Muscle of leg (tissue), 11 donors: ENCODE results near the gene DOCK3. TPM values are rescaled to one million over a fixed set of nuclear protein-coding genes. Genes with fewer than 3 reads are reported as not detected.
"Not testable (repeated sequence)": the region's sequence is repeated elsewhere in the genome, so short reads cannot be mapped to it uniquely, and the experiment has no call there.

ENCODE experiments used
- DNase-seq: peaks from one replicate; pipeline ENCODE4 v3.0.0; 2013
- H3K27ac ChIP-seq: one replicate; pipeline ENCODE4 v1.5.1; 2013; ENCODE audit warnings: mild to moderate bottlenecking, low read length, control low read depth
- H3K27me3 ChIP-seq: one replicate; pipeline ENCODE4 v1.6.1; 2013; ENCODE audit warnings: low read length; ENCODE audit not compliant: control insufficient read depth, insufficient read depth
- H3K36me3 ChIP-seq: one replicate; pipeline ENCODE4 v1.6.1; 2013; ENCODE audit warnings: low read length; ENCODE audit not compliant: control insufficient read depth, insufficient read depth
- H3K4me1 ChIP-seq: one replicate; pipeline ENCODE4 v1.6.1; 2013; ENCODE audit warnings: low read length; ENCODE audit not compliant: control insufficient read depth, insufficient read depth
- H3K4me3 ChIP-seq: one replicate; pipeline ENCODE4 v1.5.1; 2013; ENCODE audit warnings: low read length, control low read depth
- H3K9me3 ChIP-seq: replicated peaks from 2 replicates; pipeline ENCODE4 v1.6.1; 2013; ENCODE audit warnings: low read depth, low read length; ENCODE audit not compliant: control insufficient read depth
- WGBS: methylation state at CpG from one replicate; pipeline ENCODE4 v1.1.5; 2013; ENCODE audit warnings: missing lambda C conversion rate; ENCODE audit not compliant: insufficient coverage; 5-methylcytosine and 5-hydroxymethylcytosine counted together
- polyA plus RNA-seq, 8 donors: library from polyadenylated mRNA; unstranded; fragments of 120-200 nt; gene quantifications; one replicate each; pipeline versions ENCODE4 v1.2.1 to v1.2.3, GENCODE V29; 2013; ENCODE audit warnings: inconsistent platforms in 1 of 8, low replicate concordance in 1 of 8; ENCODE audit not compliant: insufficient read length in 8 of 8, insufficient read depth in 1 of 8
- total RNA-seq: library from RNA; stranded (reverse); fragments of 120-200 nt; gene quantifications from one replicate; pipeline ENCODE4 v1.2.4, GENCODE V29; 2013

The DOCK3 gene
- total and polyA plus RNA-seq, 9 donors = 0.08 to 0.48 (median 0.17) TPM

DNA sequence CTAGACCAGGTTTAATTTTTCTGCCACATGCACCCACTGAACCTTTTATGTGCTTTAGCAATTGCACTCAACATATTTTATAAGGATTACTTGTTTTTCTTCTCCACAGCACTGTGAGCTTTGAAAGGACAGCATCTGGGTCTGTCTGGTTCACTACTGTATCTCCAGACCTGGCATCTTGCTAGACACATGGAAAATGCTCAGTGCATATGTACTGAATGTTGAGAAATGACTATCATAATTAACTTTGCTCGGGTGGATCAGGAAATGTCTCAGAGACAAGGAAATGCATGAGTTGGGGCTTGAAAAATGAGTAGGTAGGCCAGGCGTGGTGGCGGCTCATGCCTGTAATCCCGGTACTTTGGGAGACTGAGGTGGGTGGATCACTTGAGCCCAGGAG is 40.2 kb downstream of the DOCK3 start:
- DNase-seq = peak; percentile 60
- Histone ChIP-seq H3K27ac (no peak overlapping the region), H3K27me3 (no peaks in the 10 kb centered on the region), H3K4me1 (no peaks in the 10 kb centered on the region), H3K36me3 (no peaks in the 10 kb centered on the region), H3K4me3 (no peak overlapping the region), H3K9me3 (no peaks in the 10 kb centered on the region)
- WGBS = 41% methylated on average over 4 of the region's 4 CpGs

DNA sequence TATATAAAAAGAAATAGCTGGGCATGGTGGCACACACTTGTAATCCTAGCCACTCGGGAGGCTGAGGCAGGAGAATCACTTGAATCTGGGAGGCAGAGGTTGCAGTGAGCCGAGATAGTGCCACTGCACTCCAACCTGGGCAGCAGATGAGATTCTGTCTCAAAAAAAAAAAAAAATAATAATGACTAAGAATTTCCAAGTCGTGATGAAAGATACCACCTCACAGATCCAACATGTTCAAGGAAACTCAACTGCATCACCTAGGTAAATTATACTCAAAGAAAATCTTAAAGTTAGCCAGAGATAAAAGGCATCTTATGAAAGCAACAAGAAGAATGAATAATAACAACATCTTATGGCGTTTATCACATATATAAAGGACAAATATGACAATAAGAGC is 50.1 kb downstream of the DOCK3 start:
- WGBS = no CpG with 5 or more reads among the region's 4 CpGs
- no peaks in the 10 kb centered on the region for H3K4me1 ChIP-seq

DNA sequence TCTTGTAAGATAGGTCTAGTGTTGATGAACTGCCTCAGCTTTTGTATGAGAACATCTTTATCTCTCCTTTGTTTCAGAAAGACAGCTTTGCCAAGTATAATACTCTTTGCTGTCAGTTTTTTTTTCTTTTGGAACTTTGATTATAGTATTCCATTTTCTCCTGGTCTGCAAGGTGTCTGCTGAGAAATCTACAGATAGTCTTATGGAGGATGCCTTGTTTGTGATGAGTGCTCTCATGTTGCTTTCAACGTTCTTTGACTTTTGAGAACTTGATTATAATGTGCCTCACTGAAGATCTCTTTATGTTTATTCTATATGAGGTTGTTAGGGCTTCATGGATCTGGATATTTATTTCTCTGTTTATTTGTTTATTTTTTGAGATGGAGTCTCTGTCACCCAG is 60.3 kb downstream of the DOCK3 start:
- Histone ChIP-seq H3K36me3 (no peaks in the 10 kb centered on the region), H3K4me1 (no peaks in the 10 kb centered on the region), H3K4me3 (no peak overlapping the region), H3K27ac (no peak overlapping the region), H3K9me3 (peaks cover 3% of the 10 kb centered on the region), H3K27me3 (no peaks in the 10 kb centered on the region)
- 0% methylated on average over 1 of the region's 1 CpG for WGBS
- no peak for DNase-seq

More for the DNA sequence above, 50.1 kb downstream of the DOCK3 start:
- DNase-seq = no peak
- Histone ChIP-seq H3K27me3 (no peaks in the 10 kb centered on the region), H3K27ac (no peak overlapping the region), H3K4me3 (no peak overlapping the region), H3K9me3 (no peaks in the 10 kb centered on the region), H3K36me3 (no peaks in the 10 kb centered on the region)

DNA sequence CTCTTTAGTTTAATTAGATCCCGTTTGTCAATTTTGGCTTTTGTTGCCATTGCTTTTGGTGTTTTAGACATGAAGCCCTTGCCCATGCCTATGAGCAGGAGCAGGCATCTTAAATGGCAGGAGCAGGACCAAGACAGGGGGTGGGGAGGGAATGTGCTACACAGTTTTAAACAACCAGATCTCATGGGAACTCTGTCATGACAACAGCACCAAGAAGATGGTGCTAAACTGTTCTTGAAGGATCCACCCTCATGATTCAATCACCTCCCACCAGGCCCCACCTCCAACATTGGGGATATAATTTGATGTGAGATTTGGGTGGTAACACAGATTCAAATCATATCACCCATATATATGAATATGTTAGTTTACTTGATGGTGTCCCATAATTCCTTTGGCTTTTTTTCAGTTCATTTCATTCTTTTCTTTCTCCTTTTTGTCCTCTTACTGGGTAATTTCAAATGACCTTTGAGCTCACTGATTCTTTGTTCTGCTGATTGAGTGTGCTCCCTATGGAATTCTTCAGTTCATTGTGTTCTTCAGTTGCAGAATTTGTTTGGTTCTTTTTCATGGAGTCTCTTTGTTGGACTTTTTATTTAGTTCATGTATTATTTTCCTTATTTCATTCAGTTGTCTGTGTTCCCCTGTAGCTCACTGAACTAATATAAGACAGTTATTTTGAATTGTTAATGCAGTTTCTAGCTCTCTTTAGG is 62.6 kb downstream of the DOCK3 start:
- WGBS = no CpG with 5 or more reads among the region's 1 CpG
- H3K27ac ChIP-seq = no peak overlapping the region
- no peaks in the 10 kb centered on the region for H3K27me3 ChIP-seq
- no peak overlapping the region for H3K4me3 ChIP-seq
- no peak for DNase-seq
- H3K9me3 ChIP-seq = peaks cover 3% of the 10 kb centered on the region
- no peaks in the 10 kb centered on the region for H3K4me1 ChIP-seq
- no peaks in the 10 kb centered on the region for H3K36me3 ChIP-seq

DNA sequence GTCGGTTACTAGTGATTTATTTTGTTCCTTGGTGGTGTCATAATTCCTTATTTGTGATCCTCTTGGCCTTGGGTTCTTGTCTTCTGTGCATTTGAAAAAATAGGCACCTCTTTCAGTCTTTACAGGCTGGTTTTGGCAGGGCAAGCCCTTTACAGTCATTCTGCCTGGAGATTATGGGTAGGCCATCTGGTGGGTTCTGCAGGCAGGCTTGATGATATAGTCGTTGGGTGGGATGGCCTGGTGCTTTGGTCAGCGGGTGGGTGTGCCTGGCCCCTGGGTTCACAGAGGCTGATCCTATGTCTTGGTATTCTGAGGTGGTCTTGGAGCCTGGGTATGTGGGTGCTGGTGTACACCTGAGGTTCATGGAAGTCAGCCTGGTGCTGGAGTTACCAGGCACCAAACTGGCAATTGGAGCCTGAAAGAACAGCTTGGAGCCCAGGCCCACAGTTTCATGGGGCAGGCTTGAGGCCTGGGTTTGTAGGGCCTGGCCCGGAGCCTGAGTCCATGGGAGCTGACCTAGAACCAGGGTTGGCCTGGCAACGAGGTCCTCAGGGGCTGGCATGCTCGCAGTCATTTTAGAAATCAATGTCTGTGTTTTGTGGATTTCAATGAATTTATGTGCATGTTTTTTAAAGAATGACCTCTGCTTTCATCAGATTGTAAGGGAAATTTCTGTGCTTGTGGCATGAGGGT is 63.3 kb downstream of the DOCK3 start:
- no peak overlapping the region for H3K27ac ChIP-seq
- H3K4me3 ChIP-seq = no peak overlapping the region
- H3K36me3 ChIP-seq = no peaks in the 10 kb centered on the region
- WGBS = 76% methylated on average over 5 of the region's 6 CpGs
- no peaks in the 10 kb centered on the region for H3K27me3 ChIP-seq
- H3K9me3 ChIP-seq = peaks cover 3% of the 10 kb centered on the region
- DNase-seq = no peak
- H3K4me1 ChIP-seq = no peaks in the 10 kb centered on the region

DNA sequence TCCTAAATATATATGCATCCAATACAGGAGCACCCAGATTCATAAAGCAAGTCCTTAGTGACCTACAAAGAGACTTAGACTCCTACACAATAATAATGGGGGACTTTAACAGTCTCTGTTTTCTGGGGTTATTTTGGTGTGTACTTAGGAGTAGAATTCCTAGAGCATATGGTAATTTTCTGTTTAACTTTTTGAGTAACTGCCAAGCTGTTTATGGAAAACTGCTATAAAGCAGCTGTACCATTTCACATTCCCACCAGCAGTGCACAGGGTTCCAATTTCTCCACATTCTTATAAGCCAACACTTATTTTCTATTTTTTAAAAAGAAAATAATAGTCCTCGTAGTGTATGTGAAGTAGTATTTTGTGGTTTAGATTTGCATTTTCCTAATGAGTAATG is 68.9 kb downstream of the DOCK3 start:
- Histone ChIP-seq H3K27ac (no peak overlapping the region), H3K9me3 (no peaks in the 10 kb centered on the region), H3K4me1 (no peaks in the 10 kb centered on the region), H3K4me3 (no peak overlapping the region), H3K36me3 (no peaks in the 10 kb centered on the region), H3K27me3 (no peaks in the 10 kb centered on the region)
- no CpG with 5 or more reads among the region's 1 CpG for WGBS
- DNase-seq = no peak

DNA sequence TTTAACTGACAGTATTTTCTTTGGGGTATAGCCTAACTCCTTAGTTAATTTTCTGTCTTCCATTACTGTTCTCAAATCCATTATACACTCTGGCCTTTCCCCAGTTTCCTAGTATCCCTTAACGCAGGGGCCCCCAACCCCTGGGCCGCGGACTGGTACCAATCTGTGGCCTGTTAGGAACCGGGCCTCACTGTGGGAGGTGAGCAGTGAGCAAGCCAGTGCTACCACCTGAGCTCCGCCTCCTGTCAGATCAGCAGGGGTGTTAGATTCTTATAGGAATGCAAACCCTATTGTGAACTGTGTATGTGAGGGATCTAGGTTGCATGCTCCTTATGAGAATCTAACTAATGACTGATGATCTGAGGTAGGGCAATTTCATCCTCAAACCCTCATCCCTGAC is 75.1 kb downstream of the DOCK3 start:
- H3K27me3 ChIP-seq = no peaks in the 10 kb centered on the region
- H3K27ac ChIP-seq = no peak overlapping the region
- 58% methylated on average over 4 of the region's 5 CpGs for WGBS
- H3K4me1 ChIP-seq = no peaks in the 10 kb centered on the region
- no peaks in the 10 kb centered on the region for H3K36me3 ChIP-seq
- no peak overlapping the region for H3K4me3 ChIP-seq
- DNase-seq = no peak
- no peaks in the 10 kb centered on the region for H3K9me3 ChIP-seq

DNA sequence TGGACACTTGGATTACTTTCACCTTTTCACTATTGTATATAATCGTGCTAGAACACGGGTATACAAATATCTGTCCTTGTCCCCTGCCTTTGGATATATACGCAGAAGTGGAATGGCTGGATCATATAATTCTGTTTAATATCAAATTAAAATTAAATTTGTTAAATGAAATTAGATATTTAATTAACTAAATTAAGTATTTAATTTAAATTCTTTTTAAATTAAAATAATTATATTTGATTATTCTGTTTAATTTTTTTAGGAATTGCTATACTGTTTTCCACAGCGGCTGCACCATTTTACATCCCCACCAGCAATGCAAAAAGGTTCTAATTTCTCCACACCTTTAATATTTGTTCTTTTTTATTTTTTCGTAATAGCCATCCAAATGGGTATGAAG is 84.3 kb downstream of the DOCK3 start:
- Histone ChIP-seq H3K36me3 (no peaks in the 10 kb centered on the region), H3K27me3 (no peaks in the 10 kb centered on the region), H3K4me1 (no peaks in the 10 kb centered on the region), H3K9me3 (peaks cover 2% of the 10 kb centered on the region), H3K4me3 (no peak overlapping the region), H3K27ac (no peak overlapping the region)
- DNase-seq = no peak
- WGBS = no CpG with 5 or more reads among the region's 5 CpGs

DNA sequence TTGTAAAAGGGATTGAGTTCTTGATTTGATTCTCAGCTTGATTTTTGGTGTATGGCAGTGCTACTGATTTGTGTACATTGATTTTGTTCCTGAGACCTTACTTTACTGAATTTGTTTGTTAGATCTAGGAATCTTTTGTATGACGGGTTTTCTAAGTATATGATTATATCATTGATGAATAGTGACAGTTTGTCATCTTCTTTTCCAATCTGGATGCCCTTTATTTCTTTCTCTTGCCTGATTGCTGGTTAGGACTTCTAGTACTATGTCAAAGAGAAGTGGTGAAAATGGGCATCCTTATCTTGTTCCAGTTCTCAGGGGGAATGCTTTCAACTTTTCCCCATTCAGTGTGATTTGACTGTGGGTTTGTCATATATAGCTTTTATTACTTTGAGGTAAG is 103.0 kb downstream of the DOCK3 start:
- H3K4me1 ChIP-seq = no peaks in the 10 kb centered on the region
- no peaks in the 10 kb centered on the region for H3K27me3 ChIP-seq
- no CpG with 5 or more reads among the region's 1 CpG for WGBS
- H3K4me3 ChIP-seq = no peak overlapping the region
- no peak overlapping the region for H3K27ac ChIP-seq
- H3K9me3 ChIP-seq = no peaks in the 10 kb centered on the region
- DNase-seq = no peak
- no peaks in the 10 kb centered on the region for H3K36me3 ChIP-seq

DNA sequence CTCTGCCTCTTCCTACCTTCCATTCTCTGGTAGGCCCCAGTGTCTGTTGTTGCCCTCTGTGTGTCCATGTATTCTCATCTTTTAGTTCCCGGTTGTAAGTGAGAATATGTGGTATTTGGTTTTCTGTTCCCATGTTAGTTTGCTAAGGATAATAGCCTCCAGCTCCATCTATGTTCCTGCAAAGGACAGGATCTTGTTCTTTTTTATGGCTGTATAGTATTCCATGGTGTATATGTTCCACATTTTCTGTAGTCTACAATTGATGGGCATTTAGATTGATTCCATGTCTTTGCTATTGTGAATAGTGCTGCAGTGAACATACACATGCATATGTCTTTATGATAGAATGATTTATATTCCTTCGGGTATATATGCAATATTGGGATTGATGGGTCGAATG is 107.0 kb downstream of the DOCK3 start:
- not testable (repeated sequence) for H3K27me3 ChIP-seq, H3K27ac ChIP-seq, H3K4me3 ChIP-seq, DNase-seq, H3K4me1 ChIP-seq, H3K9me3 ChIP-seq, H3K36me3 ChIP-seq
- WGBS = no CpG with 5 or more reads among the region's 3 CpGs
